BJ (cell line): ENCODE data around the gene SULT1A2. TPM values are rescaled to one million over a fixed set of nuclear protein-coding genes. Genes with fewer than 3 reads are reported as not detected.
"Not testable (repeated sequence)": the region's sequence is repeated elsewhere in the genome, so short reads cannot be mapped to it uniquely, and the experiment has no call there.

Source experiments
- CTCF ChIA-PET: fragments of 350-600 bp; formaldehyde crosslinking; extraction: SDS; loops from one replicate; lab custom pipeline; 2021; ENCODE audit warnings: antibody characterized with exemption, inconsistent platforms; lab: Yijun Ruan, JAX
- POLR2A ChIA-PET: fragments of 300-600 bp; sonication (Branson Sonifier 250); formaldehyde crosslinking; extraction: SDS; loops from one replicate; lab custom pipeline; 2021; ENCODE audit warnings: antibody characterized with exemption; lab: Charles Lee
- DNase-seq: peaks from one replicate; pipeline ENCODE4 v3.0.0-alpha.2; 2011; ENCODE audit warnings: low read depth
- H3K27me3 ChIP-seq: 2 replicates; pipeline ENCODE4 v1.6.0; 2011; ENCODE audit warnings: low read length; ENCODE audit not compliant: control insufficient read depth, insufficient read depth
- H3K36me3 ChIP-seq: 2 replicates; pipeline ENCODE4 v1.5.1; 2011; ENCODE audit warnings: low read length; ENCODE audit not compliant: control insufficient read depth, insufficient read depth
- H3K4me3 ChIP-seq: 2 replicates; pipeline ENCODE4 v1.5.1; 2011; ENCODE audit warnings: low read depth, mild to moderate bottlenecking, control low read depth, low read length
- CTCF ChIP-seq: IDR thresholded peaks from 2 replicates; pipeline ENCODE4 v1.5.1; 2011; ENCODE audit warnings: low read depth, mild to moderate bottlenecking, control low read depth, inconsistent platforms, low read length, moderate library complexity; ENCODE audit not compliant: insufficient read depth
- polyA minus RNA-seq: library from RNA; depleted of rRNA, polyadenylated mRNA; stranded (reverse); fragments of >200 nt; gene quantifications from 2 replicates; pipeline ENCODE4 v1.2.3, GENCODE V29; 2011; rRNA and poly(A)+ RNA removed
- polyA plus RNA-seq: library from polyadenylated mRNA; depleted of rRNA; stranded (reverse); fragments of >200 nt; gene quantifications from 2 replicates; pipeline ENCODE4 v1.2.3, GENCODE V29; 2011; rRNA removed

SULT1A2 gene
- not detected in 2 replicates for polyA plus RNA-seq
- not detected in 2 replicates for polyA minus RNA-seq

GRCh38 chr16:28596840-28597691 lies at the start of gene SULT1A2:
SULT1A2 (minus strand) TSS chr16:28597050; CDS start chr16:28595930, 1,120 bp downstream.
- Histone ChIP-seq H3K36me3 (no peaks in the 10 kb centered on the region), H3K4me3 (no peak within 1 kb of the TSS), H3K27me3 (peaks cover 3% of the 10 kb centered on the region)
- no peak for TF ChIP-seq CTCF
- CTCF ChIA-PET, result interaction anchor here (1.0 kb wide), 1 partner anchor 24 kb away, joined by 4 read pairs; no protein-coding TSS in a partner anchor
- no peak for DNase-seq
- POLR2A ChIA-PET, result no interaction called here

- H3K36me3 ChIP-seq, CTCF ChIA-PET, H3K4me3 ChIP-seq, H3K27me3 ChIP-seq, DNase-seq, POLR2A ChIA-PET: not testable (repeated sequence)
These were observed 43.1 kb upstream of the SULT1A2 start for GRCh38 chr16:28639959-28640358.

- POLR2A ChIA-PET, CTCF ChIA-PET, H3K36me3 ChIP-seq, DNase-seq, H3K4me3 ChIP-seq, H3K27me3 ChIP-seq: not testable (repeated sequence)
These were observed 41.5 kb upstream of the SULT1A2 start for GRCh38 chr16:28638359-28638758.

- H3K36me3 ChIP-seq, CTCF ChIA-PET, DNase-seq, H3K4me3 ChIP-seq, H3K27me3 ChIP-seq, POLR2A ChIA-PET: not testable (repeated sequence)
These were observed 40.9 kb upstream of the SULT1A2 start, which contains the start of gene NPIPB8 for GRCh38 chr16:28637765-28638164. NPIPB8 (plus strand) TSS chr16:28638065; CDS start chr16:28638361, 296 bp downstream.

- H3K27me3 ChIP-seq, DNase-seq, CTCF ChIA-PET, POLR2A ChIA-PET, H3K4me3 ChIP-seq, H3K36me3 ChIP-seq: not testable (repeated sequence)
These were observed 39.4 kb upstream of the SULT1A2 start for GRCh38 chr16:28636093-28636823.

GRCh38 chr16:28630905-28631304 lies 34.1 kb upstream of the SULT1A2 start:
- H3K4me3 ChIP-seq, CTCF ChIA-PET, H3K36me3 ChIP-seq, POLR2A ChIA-PET, DNase-seq, H3K27me3 ChIP-seq: not testable (repeated sequence)

GRCh38 chr16:28623172-28623711 lies 26.4 kb upstream of the SULT1A2 start:
- Histone ChIP-seq H3K36me3 (no peaks in the 10 kb centered on the region), H3K4me3 (peak overlapping the region; percentile 24), H3K27me3 (no peaks in the 10 kb centered on the region; the same call in 1 of the 2 replicates)
- CTCF ChIA-PET, result no interaction called here
- POLR2A ChIA-PET, result no interaction called here
- TF ChIP-seq CTCF, result no peak
- no peak for DNase-seq

- POLR2A ChIA-PET, DNase-seq, H3K36me3 ChIP-seq, CTCF ChIA-PET, H3K4me3 ChIP-seq, H3K27me3 ChIP-seq: not testable (repeated sequence)
These were observed 25.8 kb upstream of the SULT1A2 start for GRCh38 chr16:28622532-28623171.
